ENCODE data around the gene FOXP1. TPM values are rescaled to one million over a fixed set of nuclear protein-coding genes. Genes with fewer than 3 reads are reported as not detected.
A peak's percentile ranks its signal among the peaks of the same experiment; 100 is the strongest.

The FOXP1 gene
- total and polyA plus RNA-seq, 2 of the 8 experiments (the other 6 are each of a cell fraction or from before 2014, with no cell fraction given): 13.9 to 25.4 TPM

DNA sequence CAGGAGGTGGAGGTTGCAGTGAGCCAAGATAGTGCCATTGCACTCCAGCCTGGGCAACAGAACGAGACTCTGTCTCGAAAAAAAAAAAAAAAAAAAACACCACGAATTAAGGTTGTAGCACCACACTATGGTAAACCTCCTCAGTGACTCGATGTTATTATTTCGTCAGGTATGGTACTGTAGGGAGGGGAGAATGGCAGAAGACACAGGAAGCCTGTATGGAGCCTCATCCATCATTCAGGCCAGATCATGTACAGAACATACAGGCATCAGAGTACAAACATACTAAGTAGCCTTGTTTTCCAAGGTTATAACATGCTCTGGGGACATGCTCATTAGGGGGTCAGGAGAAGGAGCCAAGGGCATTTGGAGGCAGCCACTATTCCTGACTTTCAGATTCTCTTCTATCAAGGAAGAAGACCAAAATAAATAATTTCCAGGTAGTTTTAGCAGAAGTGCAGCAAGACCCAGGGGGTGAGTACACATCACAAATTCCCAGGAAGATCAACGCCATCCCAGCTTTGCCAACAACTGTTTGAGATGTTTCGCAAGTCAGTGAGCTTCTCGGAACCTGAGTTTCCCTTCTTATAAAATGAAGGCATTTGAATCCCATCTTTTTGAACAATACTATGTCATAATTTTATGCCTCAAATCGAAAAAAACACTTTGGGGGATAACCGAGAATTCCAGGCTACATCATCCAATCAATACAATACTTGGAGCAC, 79.8 kb downstream of the FOXP1 start:
- POLR2A ChIA-PET (ENCODE audit: partially characterized antibody): no interaction called here
- Histone ChIP-seq H4K8ac (ENCODE audit: extremely low read depth, insufficient read depth, low read length) (no peak overlapping the region), H4K5ac (ENCODE audit: insufficient read length, low read depth, low read length) (no peak overlapping the region), H3K79me1 (ENCODE audit: low read depth, low read length) (no peaks in the 10 kb centered on the region), H3K23ac (ENCODE audit: insufficient read length) (no peak overlapping the region), H3K27ac (ENCODE audit: low read depth, low read length) (no peak overlapping the region), H3K23me2 (ENCODE audit: low read depth, low read length) (no peaks in the 10 kb centered on the region), H2AK5ac (ENCODE audit: low read depth, low read length) (no peak overlapping the region), H2BK120ac (replicated peaks; ENCODE audit: low read depth, low read length) (no peak overlapping the region), H2BK5ac (ENCODE audit: low read depth, low read length) (no peak overlapping the region), H3K4me1 (replicated peaks in 1 of 4; ENCODE audit: control insufficient read depth in 3 of 4, insufficient read depth in 4 of 4, low read length in 3 of 4) (peaks cover 2 to 9% (median 7%) of the 10 kb centered on the region in 4 experiments; a peak in 5 of 7 replicates), H3K36me3 (ENCODE audit: control insufficient read depth in 2 of 4, insufficient read depth in 4 of 4, low read length in 3 of 4) (no peaks in the 10 kb centered on the region), H2BK12ac (ENCODE audit: low read depth, low read length) (peak overlapping the region; percentile 75; the same call in 1 of the 2 replicates), H3K9me3 (ENCODE audit: insufficient read depth in 2 of 2, low read depth in 1 of 2, low read length in 1 of 2) (no peaks in the 10 kb centered on the region), H4K20me1 (replicated peaks in 1 of 2; ENCODE audit: control insufficient read depth in 1 of 2, insufficient read depth in 2 of 2, low read length in 2 of 2) (no peaks in the 10 kb centered on the region), H3K4me2 (ENCODE audit: insufficient read depth in 1 of 2, low read depth in 2 of 2, low read length in 2 of 2) (no peak overlapping the region), H3K4ac (replicated peaks; ENCODE audit: insufficient read length, low read depth, low read length) (no peak overlapping the region), H2BK20ac (ENCODE audit: low read length) (no peak overlapping the region), H3K18ac (ENCODE audit: extremely low read depth, low read length) (no peak overlapping the region), H3K27me3 (replicated peaks in 1 of 4; ENCODE audit: control insufficient read depth in 3 of 4, extremely low read depth in 1 of 4, insufficient read depth in 3 of 4, low read length in 3 of 4) (no peaks in the 10 kb centered on the region), H4K91ac (replicated peaks; ENCODE audit: insufficient read length, low read length) (no peak overlapping the region), H3K4me3 (ENCODE audit: extremely low read depth in 1 of 4, insufficient read depth in 2 of 4, low read depth in 3 of 4, low read length in 4 of 4) (no peak overlapping the region), H3K14ac (ENCODE audit: insufficient read length) (no peak overlapping the region), H3K9ac (replicated peaks in 1 of 4; ENCODE audit: extremely low read depth in 1 of 4, low read depth in 3 of 4, low read length in 3 of 4) (no peak overlapping the region), H3K79me2 (ENCODE audit: control insufficient read depth in 1 of 2, insufficient read depth in 2 of 2, low read length in 2 of 2) (no peaks in the 10 kb centered on the region; a peak in 1 of 4 replicates), H3K56ac (replicated peaks; ENCODE audit: insufficient read length, low read depth, low read length) (no peak overlapping the region), H2BK15ac (ENCODE audit: low read length) (no peak overlapping the region), H2AFZ (ENCODE audit: low read length) (no peak overlapping the region)
- no peak for DNase-seq (ENCODE audit: low read depth in 1 of 2, low spot score in 2 of 2)
- CTCF ChIA-PET (ENCODE audit: partially characterized antibody): interaction anchor here (0.6 to 2.3 kb wide), 3 partner anchors 15 to 412 kb away, joined by 3 to 4 read pairs (median 4); no protein-coding TSS in a partner anchor
- no peak for TF ChIP-seq BACH1 (IDR thresholded peaks at IDR 0.05; ENCODE audit: low read length)
- TF ChIP-seq SP2 (IDR thresholded peaks at IDR 0.05; ENCODE audit: low read length): no peak
- no peak for TF ChIP-seq CTBP2 (IDR thresholded peaks at IDR 0.05; ENCODE audit: borderline replicate concordance, insufficient read depth, insufficient read length, low read length)
- TF ChIP-seq GABPA (IDR thresholded peaks at IDR 0.05; ENCODE audit: borderline replicate concordance, insufficient read depth, low read length): no peak
- TF ChIP-seq ZNF274 (IDR thresholded peaks at IDR 0.05; ENCODE audit: borderline replicate concordance, extremely low read depth, low read length): no peak
- TF ChIP-seq SIRT6 (IDR thresholded peaks at IDR 0.05; ENCODE audit: low read length): no peak
- no peak for FAIRE-seq
- WGBS, 2 experiments (ENCODE audit: extremely low coverage in 1 of 2, insufficient coverage in 1 of 2, insufficient read length in 1 of 2, insufficient replicate concordance in 2 of 2, low coverage in 1 of 2, low lambda C conversion rate in 2 of 2, missing lambda C conversion rate in 1 of 2): 96% methylated on average over 10 of the region's 10 CpGs; no CpG with 5 or more reads in 1 of the 2 experiments

Data from H1 (cell line).